Activated T-helper 1 cell treated with anti-CD3 and anti-CD28 coated beads, Interleukin-12 subunit alpha, Interleukin-12 subunit beta, Interleukin-2, Interleukin-4 antibody, amounts not matched to agents 30 ng/mL and 10 ng/mL and 1 ng/mL, durations not matched to agents 14 hours and 24 hours and 36 hours (primary cell): ENCODE results near the gene MRNIP. TPM values are rescaled to one million over a fixed set of nuclear protein-coding genes. Genes with fewer than 3 reads are reported as not detected.

Experiments used
- DNase-seq: peaks from one replicate; pipeline ENCODE4 v3.0.0; 2021; ENCODE audit warnings: low spot score
- H3K27ac Mint-ChIP-seq: one replicate; pipeline ENCODE4 v1.8.0; 2021; ENCODE audit warnings: mild to moderate bottlenecking, mixed read lengths
- H3K27me3 Mint-ChIP-seq: one replicate; pipeline ENCODE4 v1.8.0; 2022; ENCODE audit warnings: mild to moderate bottlenecking, moderate library complexity, mixed read lengths; ENCODE audit not compliant: insufficient read depth
- H3K36me3 Mint-ChIP-seq: one replicate; pipeline ENCODE4 v1.8.0; 2021; ENCODE audit warnings: low read depth, mixed read lengths
- H3K4me1 Mint-ChIP-seq: one replicate; pipeline ENCODE4 v1.8.0; 2021; ENCODE audit warnings: low read depth, mixed read lengths
- H3K4me3 Mint-ChIP-seq: one replicate; pipeline ENCODE4 v1.8.0; 2021; ENCODE audit warnings: mild to moderate bottlenecking, moderate library complexity, mixed read lengths
- H3K9me3 Mint-ChIP-seq: one replicate; pipeline ENCODE4 v1.8.0; 2021; ENCODE audit warnings: mixed read lengths
- intact Hi-C: fragments of 100-400 bp; cut with micrococcal nuclease; formaldehyde crosslinking; loops from one replicate; pipeline ENCODE4 v1.15.1; 2024
- total RNA-seq: library from RNA; stranded (reverse); gene quantifications from 2 replicates; pipeline ENCODE4 v1.2.3, GENCODE V29; 2022

The MRNIP gene
- total RNA-seq, 1 donor from 2014 or later = 24.6 TPM

DNA sequence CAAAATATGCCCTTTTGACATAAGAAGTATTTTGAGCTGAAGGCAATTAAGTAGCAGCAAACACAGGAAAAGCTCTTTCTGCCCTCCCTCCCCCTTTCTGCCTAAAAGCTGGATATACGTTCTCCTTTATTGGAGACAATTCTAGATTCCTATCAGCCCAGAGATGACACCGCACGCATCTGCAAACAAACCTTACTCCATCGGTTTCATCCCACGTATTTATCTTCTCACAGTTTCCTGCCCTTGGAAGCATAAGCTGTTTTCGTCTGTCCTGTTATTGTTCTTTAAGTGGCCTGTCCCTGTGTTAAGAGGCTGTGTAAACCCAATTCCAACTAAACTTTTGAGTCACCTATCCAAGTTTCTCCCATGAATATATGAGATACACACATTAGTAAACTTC, 37.2 kb upstream of the MRNIP start:
- no peaks in the 10 kb centered on the region for H3K4me1 Mint-ChIP-seq
- no peak for DNase-seq
- no peak overlapping the region for H3K4me3 Mint-ChIP-seq
- H3K27ac Mint-ChIP-seq = no peak overlapping the region
- peaks cover 26% of the 10 kb centered on the region for H3K36me3 Mint-ChIP-seq
- intact Hi-C loops = no loop called here
- H3K9me3 Mint-ChIP-seq = no peaks in the 10 kb centered on the region
- no peaks in the 10 kb centered on the region for H3K27me3 Mint-ChIP-seq

DNA sequence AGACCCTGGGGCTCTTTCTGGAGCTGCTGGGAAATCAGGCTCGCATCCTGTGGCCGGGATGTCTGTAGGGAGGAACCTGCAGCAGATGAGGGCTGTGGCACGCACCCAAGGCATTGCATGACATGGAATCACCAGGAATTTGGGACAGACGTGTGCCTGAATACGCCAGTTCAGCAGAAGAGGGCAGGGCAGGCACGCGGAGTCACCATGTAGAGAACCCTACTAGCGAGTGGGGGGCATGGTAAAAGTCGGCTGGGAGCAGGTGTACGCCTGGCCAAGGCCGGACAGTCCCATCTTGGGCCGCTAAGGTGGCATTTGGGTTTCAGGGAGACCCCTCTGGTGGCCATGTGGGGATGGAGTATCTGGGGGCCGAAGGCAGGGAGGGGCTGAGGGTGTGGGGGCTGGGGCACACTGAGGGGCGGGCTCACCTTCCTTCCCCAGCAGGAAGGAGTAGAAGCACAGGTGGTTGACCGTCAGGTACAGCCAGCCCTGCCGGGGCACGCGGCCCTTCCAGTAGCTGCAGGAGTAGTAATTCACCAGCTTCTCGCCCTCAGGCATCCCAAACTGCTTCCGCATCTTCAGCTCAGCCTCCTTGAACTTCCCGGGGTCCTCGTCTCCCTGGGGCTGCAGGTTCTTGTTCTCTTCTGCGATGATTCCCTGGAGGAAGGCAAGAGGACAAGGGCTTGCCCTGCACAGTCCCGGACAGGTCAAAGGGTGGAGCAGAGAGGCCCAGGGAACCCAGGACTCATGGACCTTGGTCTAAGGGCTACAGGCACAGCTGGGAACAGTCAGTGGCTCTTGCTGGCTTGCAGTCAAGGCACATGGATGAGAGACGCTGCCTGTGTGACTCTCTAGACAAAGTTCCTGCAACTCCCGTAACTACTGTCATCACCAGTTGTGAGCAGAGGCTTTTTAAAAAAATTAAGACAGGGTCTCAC, 35.6 kb upstream of the MRNIP start:
- intact Hi-C loops = no loop called here
- Mint-ChIP-seq H3K36me3 (peaks cover 21% of the 10 kb centered on the region), H3K9me3 (no peaks in the 10 kb centered on the region), H3K4me3 (no peak overlapping the region), H3K27ac (no peak overlapping the region), H3K4me1 (no peaks in the 10 kb centered on the region), H3K27me3 (no peaks in the 10 kb centered on the region)
- no peak for DNase-seq

GRCh38 chr5:179893076-179893957, 34.7 kb upstream of the MRNIP start:
- H3K4me1 Mint-ChIP-seq = no peaks in the 10 kb centered on the region
- H3K4me3 Mint-ChIP-seq = no peak overlapping the region
- intact Hi-C loops = no loop called here
- peaks cover 23% of the 10 kb centered on the region for H3K36me3 Mint-ChIP-seq
- H3K9me3 Mint-ChIP-seq = no peaks in the 10 kb centered on the region
- no peak overlapping the region for H3K27ac Mint-ChIP-seq
- no peak for DNase-seq
- no peaks in the 10 kb centered on the region for H3K27me3 Mint-ChIP-seq

DNA sequence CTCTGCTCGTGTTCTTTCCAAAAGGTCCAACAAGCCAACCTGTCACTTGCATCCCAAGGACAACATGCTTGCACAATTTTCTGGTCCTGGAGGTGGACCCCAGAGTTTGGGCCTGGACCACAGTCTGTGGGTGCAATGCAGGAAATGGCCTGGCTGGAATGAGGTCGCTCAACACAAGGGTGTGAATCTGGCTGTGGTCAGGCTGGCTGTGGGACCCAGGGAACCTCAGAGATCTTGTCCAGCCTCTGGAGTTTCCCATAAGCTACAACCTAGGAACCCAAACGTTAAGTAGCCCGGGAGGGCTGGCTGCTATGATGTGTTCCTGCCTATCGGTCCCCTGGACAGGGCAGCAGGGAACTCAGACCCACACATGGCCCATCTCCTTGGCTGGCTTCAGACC, 33.6 kb upstream of the MRNIP start:
- no peak overlapping the region for H3K27ac Mint-ChIP-seq
- H3K27me3 Mint-ChIP-seq = no peaks in the 10 kb centered on the region
- no peaks in the 10 kb centered on the region for H3K4me1 Mint-ChIP-seq
- peaks cover 25% of the 10 kb centered on the region for H3K36me3 Mint-ChIP-seq
- DNase-seq = no peak
- no peaks in the 10 kb centered on the region for H3K9me3 Mint-ChIP-seq
- no peak overlapping the region for H3K4me3 Mint-ChIP-seq
- intact Hi-C loops = no loop called here

DNA sequence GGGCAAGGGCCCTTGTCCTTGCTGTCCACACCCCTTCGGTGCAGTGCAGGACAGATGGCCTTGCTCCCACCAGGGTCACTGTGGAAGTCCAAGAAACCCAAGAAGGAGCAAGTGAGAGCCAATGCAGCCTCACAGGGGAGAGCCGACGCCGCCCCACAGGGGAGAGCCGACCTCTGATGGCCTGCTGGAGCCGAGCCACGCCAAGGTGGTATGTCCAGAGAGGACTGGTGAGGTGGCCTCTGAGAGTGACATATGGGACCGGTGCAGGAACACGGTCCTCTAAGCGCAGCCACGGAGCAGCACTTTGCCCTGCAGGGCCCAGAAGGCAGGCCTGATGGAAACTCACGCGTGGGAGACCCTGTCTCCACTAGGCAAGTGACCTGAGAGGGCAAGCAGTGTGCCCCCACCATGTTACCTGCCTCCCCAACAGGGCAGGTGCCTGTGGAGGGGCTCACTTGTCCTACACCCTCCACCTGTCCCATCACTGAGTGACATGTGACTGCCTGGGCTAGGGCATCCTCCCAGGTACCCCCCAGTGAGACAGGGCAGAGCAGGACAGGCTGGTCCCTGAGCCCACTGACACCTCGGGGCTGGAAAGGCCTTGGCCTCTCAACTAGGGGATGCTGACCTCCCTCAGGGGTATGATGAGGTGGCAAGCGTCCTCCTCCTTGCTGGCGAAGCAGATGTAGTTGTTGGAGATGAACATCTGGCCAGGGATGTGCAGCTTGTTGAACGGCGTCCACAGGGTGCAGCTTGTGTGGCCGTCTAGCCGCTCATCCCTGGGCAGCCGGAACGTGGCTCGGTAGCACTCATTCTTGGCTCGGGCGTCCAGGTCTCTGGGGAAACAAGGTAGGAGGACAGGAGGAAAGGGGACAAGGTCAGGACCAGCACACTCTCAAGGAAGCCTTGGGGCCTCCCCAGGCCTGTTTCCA, 32.4 kb upstream of the MRNIP start:
- Mint-ChIP-seq H3K9me3 (no peaks in the 10 kb centered on the region), H3K4me3 (no peak overlapping the region), H3K27ac (no peak overlapping the region), H3K4me1 (no peaks in the 10 kb centered on the region), H3K36me3 (peaks cover 36% of the 10 kb centered on the region), H3K27me3 (no peaks in the 10 kb centered on the region)
- intact Hi-C loops = no loop called here
- no peak for DNase-seq

GRCh38 chr5:179889885-179890284, 31.3 kb upstream of the MRNIP start:
- Mint-ChIP-seq H3K4me3 (no peak overlapping the region), H3K27me3 (no peaks in the 10 kb centered on the region), H3K4me1 (no peaks in the 10 kb centered on the region), H3K9me3 (peaks cover 2% of the 10 kb centered on the region), H3K27ac (no peak overlapping the region), H3K36me3 (peaks cover 40% of the 10 kb centered on the region)
- no peak for DNase-seq
- intact Hi-C loops = no loop called here

DNA sequence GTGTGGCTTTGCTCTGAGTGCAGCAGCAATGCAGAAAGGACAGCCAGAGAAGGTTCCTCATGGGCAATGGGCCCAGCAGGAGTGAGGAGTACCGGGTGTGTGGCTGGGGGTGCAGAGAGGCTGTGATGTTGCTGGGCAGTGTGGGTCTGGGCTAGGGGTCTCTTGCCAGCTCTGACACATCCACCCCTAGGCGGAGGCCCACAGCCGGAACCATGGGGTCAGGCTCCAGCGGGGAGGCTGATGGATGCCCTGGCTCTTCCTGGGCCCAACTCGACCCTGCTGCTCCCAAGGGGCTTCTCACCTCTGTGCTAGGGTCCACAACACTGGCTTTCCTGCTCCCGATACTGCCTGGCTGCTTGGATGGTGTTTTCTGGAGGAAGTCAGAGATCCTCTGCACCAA, 29.2 kb upstream of the MRNIP start:
- Mint-ChIP-seq H3K36me3 (peaks cover 59% of the 10 kb centered on the region), H3K27ac (no peak overlapping the region), H3K9me3 (peaks cover 18% of the 10 kb centered on the region), H3K4me3 (no peak overlapping the region), H3K27me3 (no peaks in the 10 kb centered on the region), H3K4me1 (no peaks in the 10 kb centered on the region)
- no peak for DNase-seq
- intact Hi-C loops = no loop called here

DNA sequence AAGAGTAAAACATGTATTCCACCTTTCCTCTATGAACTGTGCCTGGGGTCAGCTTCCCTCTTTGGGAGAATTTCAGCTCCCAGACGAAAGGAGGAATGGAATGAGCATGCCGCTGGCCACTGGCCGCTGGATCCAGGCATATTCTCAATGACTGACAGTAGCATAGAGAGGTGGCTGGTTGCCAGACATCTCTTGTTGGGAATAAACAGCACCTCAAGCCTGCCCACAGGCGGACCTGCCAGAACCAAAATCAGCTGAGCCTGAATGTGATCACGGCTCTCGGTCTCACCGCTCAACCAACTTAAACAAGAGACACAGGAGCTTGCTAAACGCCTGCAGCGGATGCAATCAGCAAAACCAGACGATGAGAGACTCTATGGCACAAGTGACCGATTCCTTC, 28.5 kb upstream of the MRNIP start:
- H3K27ac Mint-ChIP-seq = no peak overlapping the region
- H3K27me3 Mint-ChIP-seq = no peaks in the 10 kb centered on the region
- H3K9me3 Mint-ChIP-seq = peaks cover 21% of the 10 kb centered on the region
- no peak overlapping the region for H3K4me3 Mint-ChIP-seq
- DNase-seq = no peak
- intact Hi-C loops = no loop called here
- H3K36me3 Mint-ChIP-seq = peaks cover 62% of the 10 kb centered on the region
- H3K4me1 Mint-ChIP-seq = no peaks in the 10 kb centered on the region

DNA sequence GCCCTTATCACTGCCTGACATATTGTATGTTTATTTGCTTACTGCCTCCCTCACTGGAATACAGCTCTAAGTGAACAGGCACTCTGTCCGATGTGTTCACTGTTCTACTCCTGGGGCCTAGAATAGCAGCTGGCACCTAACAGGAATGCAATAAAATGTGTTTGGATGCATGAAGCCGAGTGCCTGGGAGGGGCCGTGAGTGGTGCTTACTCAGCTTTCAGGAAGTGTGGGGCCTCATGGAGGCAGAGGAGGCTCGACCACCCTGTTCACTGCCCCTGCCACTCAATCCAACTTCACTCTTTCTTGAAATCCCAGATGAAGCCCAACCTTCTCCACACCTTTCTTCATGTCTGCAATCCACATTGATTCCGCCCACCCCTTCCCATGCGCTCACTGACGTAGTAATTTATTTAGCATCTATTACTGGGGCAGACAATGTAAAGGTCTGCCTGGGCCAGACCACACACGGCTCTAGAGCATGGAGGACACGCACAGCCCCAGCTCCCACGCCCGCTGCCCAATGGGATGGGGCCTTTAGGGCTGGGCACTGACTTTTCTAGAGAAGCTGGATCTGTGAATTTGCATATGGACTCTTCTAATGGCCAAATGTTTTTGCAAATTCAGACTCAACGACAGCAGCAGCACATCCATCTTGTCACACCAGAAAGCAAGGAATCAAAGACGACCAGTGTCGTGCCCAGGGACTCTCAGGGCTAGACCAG, 27.7 kb upstream of the MRNIP start:
- H3K4me1 Mint-ChIP-seq = no peaks in the 10 kb centered on the region
- intact Hi-C loops = no loop called here
- peaks cover 21% of the 10 kb centered on the region for H3K9me3 Mint-ChIP-seq
- H3K4me3 Mint-ChIP-seq = no peak overlapping the region
- no peak overlapping the region for H3K27ac Mint-ChIP-seq
- DNase-seq = no peak
- no peaks in the 10 kb centered on the region for H3K27me3 Mint-ChIP-seq
- H3K36me3 Mint-ChIP-seq = peaks cover 63% of the 10 kb centered on the region

- Mint-ChIP-seq H3K4me3 (no peak overlapping the region), H3K36me3 (peaks cover 66% of the 10 kb centered on the region), H3K27me3 (no peaks in the 10 kb centered on the region), H3K4me1 (no peaks in the 10 kb centered on the region), H3K9me3 (peaks cover 21% of the 10 kb centered on the region), H3K27ac (no peak overlapping the region)
- DNase-seq = no peak
- intact Hi-C loops = no loop called here
These were observed 27.0 kb upstream of the MRNIP start for GRCh38 chr5:179885491-179886090.

- Mint-ChIP-seq H3K27ac (no peak overlapping the region), H3K4me3 (no peak overlapping the region)
- intact Hi-C loops = no loop called here
These were observed 24.5 kb upstream of the MRNIP start for GRCh38 chr5:179883163-179883562.

DNA sequence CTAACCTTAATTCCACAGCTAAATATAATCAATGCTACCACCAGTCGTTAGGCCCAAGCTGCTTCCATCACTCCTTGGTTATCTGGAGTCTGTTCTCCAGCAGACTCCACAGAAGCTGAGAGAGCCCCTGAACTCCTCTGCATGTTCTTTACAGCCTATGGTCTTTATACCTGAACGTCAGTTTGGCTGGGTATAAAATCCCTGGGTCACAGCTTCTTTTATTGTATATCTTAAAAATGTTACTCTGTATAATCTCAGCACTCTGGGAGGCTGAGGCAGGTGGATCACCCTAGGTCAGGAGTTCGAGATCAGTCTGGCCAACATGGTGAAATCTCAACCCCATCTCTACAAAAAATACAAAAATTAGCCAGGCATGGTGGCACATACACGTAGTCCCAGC, 23.7 kb upstream of the MRNIP start:
- no peaks in the 10 kb centered on the region for H3K27me3 Mint-ChIP-seq
- no peaks in the 10 kb centered on the region for H3K4me1 Mint-ChIP-seq
- H3K9me3 Mint-ChIP-seq = peaks cover 21% of the 10 kb centered on the region
- intact Hi-C loops = no loop called here
- peaks cover 55% of the 10 kb centered on the region for H3K36me3 Mint-ChIP-seq
- H3K27ac Mint-ChIP-seq = no peak overlapping the region
- no peak overlapping the region for H3K4me3 Mint-ChIP-seq
- no peak for DNase-seq

More at GRCh38 chr5:179883163-179883562, 24.5 kb upstream of the MRNIP start:
- no peak for DNase-seq
- H3K9me3 Mint-ChIP-seq = peaks cover 21% of the 10 kb centered on the region
- H3K36me3 Mint-ChIP-seq = peaks cover 54% of the 10 kb centered on the region
- H3K27me3 Mint-ChIP-seq = no peaks in the 10 kb centered on the region
- H3K4me1 Mint-ChIP-seq = no peaks in the 10 kb centered on the region
